Camera-type eye (tissue), 1 donor: ENCODE results near the gene FLT4. TPM values are rescaled to one million over a fixed set of nuclear protein-coding genes. Genes with fewer than 3 reads are reported as not detected.

Experiments used
- total RNA-seq: library from RNA; depleted of rRNA; stranded (reverse); fragments of >200 nt; gene quantifications from one replicate; pipeline ENCODE4 v1.2.3, GENCODE V29; 2014

The FLT4 gene
- total RNA-seq, result 15.1 TPM

DNA sequence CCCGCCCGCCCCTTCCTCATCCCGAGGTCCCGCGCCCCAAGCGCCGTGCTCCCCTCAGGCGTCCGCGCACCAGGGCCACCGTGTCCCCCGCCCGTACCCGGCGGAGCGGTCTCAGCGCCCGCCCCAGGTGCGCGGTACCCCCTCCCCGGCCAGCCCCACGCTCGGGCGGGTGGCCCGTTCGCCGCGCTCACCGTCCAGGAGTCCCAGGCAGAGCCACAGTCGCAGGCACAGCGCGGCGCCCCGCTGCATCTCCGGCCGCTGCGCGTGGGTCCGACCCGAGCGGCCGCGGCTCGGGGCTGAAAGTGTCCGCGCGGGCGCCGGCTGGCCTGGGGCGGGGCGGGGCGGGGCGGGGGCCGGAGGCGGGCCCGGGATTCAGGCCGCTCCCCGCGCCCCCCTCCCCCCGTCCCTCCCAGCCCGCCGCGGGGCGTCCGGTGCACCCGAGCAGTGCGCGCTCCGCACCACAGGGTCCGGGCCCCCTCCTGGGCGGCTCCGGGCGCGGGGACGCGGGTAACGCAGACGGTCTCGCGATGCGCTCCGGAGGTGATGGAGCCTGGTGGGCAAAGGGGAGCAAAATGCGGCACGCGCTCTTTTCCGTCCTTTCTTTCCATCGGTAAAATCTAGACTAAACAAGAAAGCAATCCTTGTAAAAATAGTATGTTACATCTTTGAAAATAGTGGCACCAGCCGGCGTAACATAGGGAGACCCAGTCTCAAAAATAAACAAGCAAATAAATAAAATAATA, at the start of gene FLT4:
TSS of gene FLT4 (minus strand) at position 304 of the 743 bp plus-strand sequence. CDS start at position 249, 55 bp downstream.

DNA sequence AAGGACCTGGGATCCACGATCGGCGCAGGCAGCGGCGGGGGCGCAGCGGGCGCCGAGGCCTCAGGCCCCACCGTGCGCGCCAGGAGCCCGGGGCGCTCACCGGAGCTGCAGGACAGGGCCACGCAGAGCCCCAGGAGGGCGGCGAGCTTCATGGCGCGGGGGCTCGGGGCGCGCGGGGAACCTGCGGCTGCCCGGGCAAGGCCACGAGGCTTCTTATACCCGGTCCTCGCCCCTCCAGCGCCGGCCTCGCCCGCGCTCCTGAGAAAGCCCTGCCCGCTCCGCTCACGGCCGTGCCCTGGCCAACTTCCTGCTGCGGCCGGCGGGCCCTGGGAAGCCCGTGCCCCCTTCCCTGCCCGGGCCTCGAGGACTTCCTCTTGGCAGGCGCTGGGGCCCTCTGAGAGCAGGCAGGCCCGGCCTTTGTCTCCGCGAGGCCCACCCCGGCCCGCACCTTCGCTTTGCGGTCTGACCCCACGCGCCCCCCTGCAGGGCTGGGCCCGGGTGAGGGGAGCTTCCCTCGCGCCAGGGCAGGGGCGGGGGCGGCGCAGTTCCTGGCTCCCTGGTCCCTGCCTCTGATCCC, 58.0 kb downstream of the FLT4 start, which contains the start of gene SCGB3A1:
TSS of gene SCGB3A1 (minus strand) at position 189 of the 577 bp plus-strand sequence. CDS start at position 152, 37 bp downstream.

Other genes with a start within 250 kb of the FLT4 start
- gene CNOT6, start 155.2 kb downstream of the FLT4 start, total RNA-seq, result 75.6 TPM
- gene SCGB3A1, start 58.1 kb downstream of the FLT4 start, total RNA-seq, result 2.2 TPM
- not detected for gene OR2Y1, start 90.5 kb upstream of the FLT4 start, total RNA-seq
- gene MGAT1, start 153.2 kb upstream of the FLT4 start, total RNA-seq, result 105 TPM
- gene ZFP62, start 211.7 kb upstream of the FLT4 start, total RNA-seq, result 65.9 TPM
- gene BTNL8, start 249.6 kb upstream of the FLT4 start, total RNA-seq, result not detected